ENCODE measurements around the gene DLX5.
A peak's percentile ranks its signal among the peaks of the same experiment; 100 is the strongest.

DLX5 gene

GRCh38 chr7:97007583-97007861, 17.1 kb downstream of the DLX5 start:
- Histone ChIP-seq H3K4me1 (ENCODE audit: control insufficient read depth, insufficient read depth, low read length) (peaks cover 5% of the 10 kb centered on the region), H3K27me3 (ENCODE audit: control insufficient read depth, insufficient read depth, low read length) (peaks cover 89% of the 10 kb centered on the region), H3K9ac (ENCODE audit: low read depth, low read length) (no peak overlapping the region), H3K4me3 (ENCODE audit: low read depth, low read length) (peak overlapping the region; percentile 42), H3K9me3 (ENCODE audit: control insufficient read depth, insufficient read depth, low read length) (no peaks in the 10 kb centered on the region), H3K36me3 (ENCODE audit: control insufficient read depth, insufficient read depth, low read length) (no peaks in the 10 kb centered on the region)

- Histone ChIP-seq H3K4me3 (ENCODE audit: low read depth, low read length) (peak overlapping the region; percentile 42), H3K9ac (ENCODE audit: low read depth, low read length) (no peak overlapping the region), H3K27me3 (ENCODE audit: control insufficient read depth, insufficient read depth, low read length) (peaks cover 89% of the 10 kb centered on the region)
Observed at GRCh38 chr7:97006816-97007582, 17.6 kb downstream of the DLX5 start.

GRCh38 chr7:97006055-97006815, 18.4 kb downstream of the DLX5 start:
- no peaks in the 10 kb centered on the region for H3K36me3 ChIP-seq (ENCODE audit: control insufficient read depth, insufficient read depth, low read length)
- H3K9ac ChIP-seq (ENCODE audit: low read depth, low read length), result no peak overlapping the region
- peaks cover 13% of the 10 kb centered on the region for H3K4me1 ChIP-seq (ENCODE audit: control insufficient read depth, insufficient read depth, low read length)
- H3K9me3 ChIP-seq (ENCODE audit: control insufficient read depth, insufficient read depth, low read length), result no peaks in the 10 kb centered on the region
- H3K4me3 ChIP-seq (ENCODE audit: low read depth, low read length), result peak overlapping the region; percentile 42
- peaks cover 89% of the 10 kb centered on the region for H3K27me3 ChIP-seq (ENCODE audit: control insufficient read depth, insufficient read depth, low read length)

More at GRCh38 chr7:97006816-97007582, 17.6 kb downstream of the DLX5 start:
- Histone ChIP-seq H3K4me1 (ENCODE audit: control insufficient read depth, insufficient read depth, low read length) (peaks cover 7% of the 10 kb centered on the region), H3K9me3 (ENCODE audit: control insufficient read depth, insufficient read depth, low read length) (no peaks in the 10 kb centered on the region), H3K36me3 (ENCODE audit: control insufficient read depth, insufficient read depth, low read length) (no peaks in the 10 kb centered on the region)

- no peaks in the 10 kb centered on the region for H3K36me3 ChIP-seq (ENCODE audit: control insufficient read depth, insufficient read depth, low read length)
- peaks cover 89% of the 10 kb centered on the region for H3K27me3 ChIP-seq (ENCODE audit: control insufficient read depth, insufficient read depth, low read length)
- H3K4me3 ChIP-seq (ENCODE audit: low read depth, low read length), result peak within 1 kb of the TSS; percentile 30
- no peak within 1 kb of the TSS for H3K9ac ChIP-seq (ENCODE audit: low read depth, low read length)
- H3K9me3 ChIP-seq (ENCODE audit: control insufficient read depth, insufficient read depth, low read length), result no peaks in the 10 kb centered on the region
- H3K4me1 ChIP-seq (ENCODE audit: control insufficient read depth, insufficient read depth, low read length), result peaks cover 16% of the 10 kb centered on the region
Observed at GRCh38 chr7:97005183-97006054, 19.2 kb downstream of the DLX5 start, which contains the start of gene DLX6. Gene DLX6 (plus strand): TSS chr7:97005553. CDS start chr7:97005978, 425 bp downstream.

- H3K27me3 ChIP-seq (ENCODE audit: control insufficient read depth, insufficient read depth, low read length), result peaks cover 89% of the 10 kb centered on the region
- no peaks in the 10 kb centered on the region for H3K9me3 ChIP-seq (ENCODE audit: control insufficient read depth, insufficient read depth, low read length)
- H3K9ac ChIP-seq (ENCODE audit: low read depth, low read length), result no peak overlapping the region
- H3K4me1 ChIP-seq (ENCODE audit: control insufficient read depth, insufficient read depth, low read length), result peaks cover 21% of the 10 kb centered on the region
- peak overlapping the region; percentile 26 for H3K4me3 ChIP-seq (ENCODE audit: low read depth, low read length)
- no peaks in the 10 kb centered on the region for H3K36me3 ChIP-seq (ENCODE audit: control insufficient read depth, insufficient read depth, low read length)
Observed at GRCh38 chr7:97004247-97005182, 20.1 kb downstream of the DLX5 start.

GRCh38 chr7:97003262-97004246, 21.1 kb downstream of the DLX5 start:
- no peaks in the 10 kb centered on the region for H3K9me3 ChIP-seq (ENCODE audit: control insufficient read depth, insufficient read depth, low read length)
- H3K9ac ChIP-seq (ENCODE audit: low read depth, low read length), result no peak overlapping the region
- H3K4me3 ChIP-seq (ENCODE audit: low read depth, low read length), result peak overlapping the region; percentile 32
- peaks cover 27% of the 10 kb centered on the region for H3K4me1 ChIP-seq (ENCODE audit: control insufficient read depth, insufficient read depth, low read length)
- no peaks in the 10 kb centered on the region for H3K36me3 ChIP-seq (ENCODE audit: control insufficient read depth, insufficient read depth, low read length)
- H3K27me3 ChIP-seq (ENCODE audit: control insufficient read depth, insufficient read depth, low read length), result peaks cover 89% of the 10 kb centered on the region

- H3K9ac ChIP-seq (ENCODE audit: low read depth, low read length), result no peak overlapping the region
- H3K4me3 ChIP-seq (ENCODE audit: low read depth, low read length), result peak overlapping the region; percentile 32
- H3K36me3 ChIP-seq (ENCODE audit: control insufficient read depth, insufficient read depth, low read length), result no peaks in the 10 kb centered on the region
- no peaks in the 10 kb centered on the region for H3K9me3 ChIP-seq (ENCODE audit: control insufficient read depth, insufficient read depth, low read length)
- peaks cover 89% of the 10 kb centered on the region for H3K27me3 ChIP-seq (ENCODE audit: control insufficient read depth, insufficient read depth, low read length)
- peaks cover 30% of the 10 kb centered on the region for H3K4me1 ChIP-seq (ENCODE audit: control insufficient read depth, insufficient read depth, low read length)
Observed at GRCh38 chr7:97002555-97003261, 21.9 kb downstream of the DLX5 start.

- no peaks in the 10 kb centered on the region for H3K9me3 ChIP-seq (ENCODE audit: control insufficient read depth, insufficient read depth, low read length)
- no peak overlapping the region for H3K9ac ChIP-seq (ENCODE audit: low read depth, low read length)
- peaks cover 30% of the 10 kb centered on the region for H3K4me1 ChIP-seq (ENCODE audit: control insufficient read depth, insufficient read depth, low read length)
- H3K36me3 ChIP-seq (ENCODE audit: control insufficient read depth, insufficient read depth, low read length), result no peaks in the 10 kb centered on the region
- peak overlapping the region; percentile 4 for H3K4me3 ChIP-seq (ENCODE audit: low read depth, low read length)
- H3K27me3 ChIP-seq (ENCODE audit: control insufficient read depth, insufficient read depth, low read length), result peaks cover 89% of the 10 kb centered on the region
Observed at GRCh38 chr7:97001656-97002554, 22.7 kb downstream of the DLX5 start.

- Histone ChIP-seq H3K4me1 (ENCODE audit: control insufficient read depth, insufficient read depth, low read length) (peaks cover 30% of the 10 kb centered on the region), H3K4me3 (ENCODE audit: low read depth, low read length) (no peak overlapping the region), H3K27me3 (ENCODE audit: control insufficient read depth, insufficient read depth, low read length) (peaks cover 92% of the 10 kb centered on the region), H3K9ac (ENCODE audit: low read depth, low read length) (no peak overlapping the region), H3K9me3 (ENCODE audit: control insufficient read depth, insufficient read depth, low read length) (no peaks in the 10 kb centered on the region), H3K36me3 (ENCODE audit: control insufficient read depth, insufficient read depth, low read length) (no peaks in the 10 kb centered on the region)
Observed at GRCh38 chr7:97001221-97001620, 23.4 kb downstream of the DLX5 start.

All from iPS-15b (cell line).